Kidney epithelial cell (primary cell): ENCODE data around the gene SCARB1. TPM values are rescaled to one million over a fixed set of nuclear protein-coding genes. Genes with fewer than 3 reads are reported as not detected.

Experiments used
- DNase-seq: peaks from one replicate; pipeline ENCODE4 v3.0.0-alpha.2; 2010; ENCODE audit warnings: low read depth
- H3K27me3 ChIP-seq: 2 replicates; pipeline ENCODE4 v1.6.0; 2011; ENCODE audit warnings: low read length; ENCODE audit not compliant: control insufficient read depth, insufficient read depth
- H3K36me3 ChIP-seq: 2 replicates; pipeline ENCODE4 v1.5.1; 2011; ENCODE audit warnings: low read length; ENCODE audit not compliant: control insufficient read depth, insufficient read depth
- H3K4me3 ChIP-seq: 2 replicates; pipeline ENCODE4 v1.5.1; 2011; ENCODE audit warnings: low read depth, mild to moderate bottlenecking, control low read depth, low read length
- total RNA-seq: library from RNA; depleted of rRNA; stranded (reverse); fragments of >200 nt; gene quantifications from 2 replicates; pipeline ENCODE4 v1.2.3, GENCODE V29; 2015
- TF ChIP-seq, protein P1 (sequence below): IDR thresholded peaks from 2 replicates; pipeline ENCODE4 v1.5.1; 2011; ENCODE audit warnings: mild to moderate bottlenecking, moderate library complexity, low read length, control low read depth, inconsistent platforms; ENCODE audit not compliant: insufficient read depth, poor library complexity, severe bottlenecking

The SCARB1 gene
- total RNA-seq, 1 donor from 2014 or later = 30.0 TPM

DNA sequence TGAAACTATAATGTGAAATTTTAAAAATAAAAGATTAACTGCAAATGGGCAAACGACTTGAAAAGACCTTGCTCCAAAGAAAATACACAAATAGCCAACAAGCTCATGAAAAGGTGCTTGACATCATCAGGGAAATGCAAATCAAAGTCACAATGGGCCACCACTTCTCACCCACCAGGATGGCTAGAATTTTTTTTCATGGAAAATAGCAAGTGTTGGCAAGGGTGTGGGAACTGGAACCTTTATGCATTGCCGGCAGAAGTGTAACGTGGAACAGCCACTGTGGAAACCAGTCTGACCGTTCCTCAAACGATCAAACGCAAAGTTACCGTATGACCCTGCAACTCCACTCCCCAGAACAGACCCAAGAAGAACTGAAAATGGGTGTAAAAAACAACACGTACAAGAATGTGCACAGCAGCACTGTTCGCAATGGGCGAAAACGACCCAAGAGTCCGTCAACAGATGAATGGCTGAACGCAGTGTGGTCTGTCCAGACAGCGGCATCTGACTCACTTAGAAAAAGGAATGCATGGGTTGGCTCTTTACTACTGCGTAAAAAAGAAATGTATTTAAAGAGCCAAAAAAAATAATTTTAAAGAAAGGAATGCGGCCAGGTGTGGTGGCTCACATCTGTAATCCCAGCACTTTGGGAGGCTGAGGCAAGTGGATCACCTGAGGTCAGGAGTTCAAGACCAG is 40.2 kb downstream of the SCARB1 start:
- no peaks in the 10 kb centered on the region for H3K27me3 ChIP-seq
- H3K4me3 ChIP-seq = no peak overlapping the region
- TF ChIP-seq, protein P1, sequence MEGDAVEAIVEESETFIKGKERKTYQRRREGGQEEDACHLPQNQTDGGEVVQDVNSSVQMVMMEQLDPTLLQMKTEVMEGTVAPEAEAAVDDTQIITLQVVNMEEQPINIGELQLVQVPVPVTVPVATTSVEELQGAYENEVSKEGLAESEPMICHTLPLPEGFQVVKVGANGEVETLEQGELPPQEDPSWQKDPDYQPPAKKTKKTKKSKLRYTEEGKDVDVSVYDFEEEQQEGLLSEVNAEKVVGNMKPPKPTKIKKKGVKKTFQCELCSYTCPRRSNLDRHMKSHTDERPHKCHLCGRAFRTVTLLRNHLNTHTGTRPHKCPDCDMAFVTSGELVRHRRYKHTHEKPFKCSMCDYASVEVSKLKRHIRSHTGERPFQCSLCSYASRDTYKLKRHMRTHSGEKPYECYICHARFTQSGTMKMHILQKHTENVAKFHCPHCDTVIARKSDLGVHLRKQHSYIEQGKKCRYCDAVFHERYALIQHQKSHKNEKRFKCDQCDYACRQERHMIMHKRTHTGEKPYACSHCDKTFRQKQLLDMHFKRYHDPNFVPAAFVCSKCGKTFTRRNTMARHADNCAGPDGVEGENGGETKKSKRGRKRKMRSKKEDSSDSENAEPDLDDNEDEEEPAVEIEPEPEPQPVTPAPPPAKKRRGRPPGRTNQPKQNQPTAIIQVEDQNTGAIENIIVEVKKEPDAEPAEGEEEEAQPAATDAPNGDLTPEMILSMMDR = no peak
- no peak for DNase-seq
- H3K36me3 ChIP-seq = no peaks in the 10 kb centered on the region

DNA sequence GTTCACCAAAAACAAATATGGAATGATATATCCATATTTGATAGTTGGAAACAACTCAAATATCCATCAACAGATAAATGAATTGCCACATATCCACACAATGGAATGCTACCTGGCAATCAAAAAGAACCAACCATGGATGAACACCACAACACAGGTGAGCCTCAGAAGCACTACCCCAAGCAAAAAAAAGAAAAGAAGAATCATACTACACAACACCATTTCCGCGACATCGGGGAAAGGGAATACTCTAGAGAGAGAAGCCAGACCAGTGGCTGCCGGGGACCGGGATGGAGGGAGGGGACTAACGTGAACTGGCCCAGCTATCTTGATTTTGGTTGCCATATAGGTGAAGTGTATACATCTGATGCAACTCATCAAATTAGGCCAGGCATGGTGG is 41.4 kb downstream of the SCARB1 start:
- TF ChIP-seq, protein P1 = no peak
- no peak overlapping the region for H3K4me3 ChIP-seq

DNA sequence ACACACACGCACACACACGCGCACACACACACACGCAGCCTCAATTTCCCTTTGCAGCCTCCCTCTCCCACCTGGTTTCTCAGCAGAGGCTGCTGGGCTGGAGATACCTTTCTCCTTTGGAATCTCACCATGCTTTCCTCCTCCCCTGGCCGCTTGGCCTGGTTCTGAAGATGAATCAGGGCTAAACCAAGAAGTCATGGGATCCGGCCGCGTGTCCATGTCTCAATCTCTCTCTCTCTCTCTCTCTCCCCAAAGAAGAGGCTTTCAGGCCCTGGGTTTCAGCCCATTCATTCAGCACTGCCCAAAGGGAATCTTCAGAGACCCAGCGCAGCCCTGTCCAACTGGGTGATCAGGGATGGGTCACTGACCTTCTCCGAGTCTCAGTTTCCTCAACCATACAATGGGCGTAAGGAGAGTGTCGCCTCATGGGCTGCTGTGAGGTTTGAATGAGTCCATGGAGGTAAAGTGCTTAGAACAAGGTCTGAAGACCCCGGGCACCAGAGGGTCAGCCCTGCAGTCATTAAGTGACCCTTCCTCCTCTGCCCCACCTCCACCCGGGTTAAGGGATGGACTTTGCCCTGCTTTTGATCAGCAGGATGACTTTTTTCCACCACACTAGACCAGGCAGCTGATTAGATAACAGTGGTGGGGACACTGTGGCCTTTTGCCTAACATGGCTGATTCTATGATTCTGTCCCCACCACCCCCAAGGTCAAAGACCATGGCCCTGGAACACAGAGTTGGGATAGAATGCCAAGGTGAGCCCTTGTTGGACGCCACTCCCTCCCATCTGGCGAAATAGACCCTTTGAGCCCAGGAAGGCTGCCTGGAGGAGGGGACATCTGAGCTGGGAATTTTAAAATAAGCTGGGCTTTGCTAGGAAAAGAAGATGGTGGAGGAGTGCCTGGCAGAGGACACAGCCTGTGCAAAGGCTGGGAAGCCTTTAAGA is 42.1 kb downstream of the SCARB1 start:
- no peak for DNase-seq
- H3K27me3 ChIP-seq = no peaks in the 10 kb centered on the region
- TF ChIP-seq, protein P1 = no peak
- H3K36me3 ChIP-seq = no peaks in the 10 kb centered on the region
- H3K4me3 ChIP-seq = no peak overlapping the region

More for the DNA sequence above, 41.4 kb downstream of the SCARB1 start:
- no peaks in the 10 kb centered on the region for H3K36me3 ChIP-seq
- no peaks in the 10 kb centered on the region for H3K27me3 ChIP-seq
- DNase-seq = no peak

DNA sequence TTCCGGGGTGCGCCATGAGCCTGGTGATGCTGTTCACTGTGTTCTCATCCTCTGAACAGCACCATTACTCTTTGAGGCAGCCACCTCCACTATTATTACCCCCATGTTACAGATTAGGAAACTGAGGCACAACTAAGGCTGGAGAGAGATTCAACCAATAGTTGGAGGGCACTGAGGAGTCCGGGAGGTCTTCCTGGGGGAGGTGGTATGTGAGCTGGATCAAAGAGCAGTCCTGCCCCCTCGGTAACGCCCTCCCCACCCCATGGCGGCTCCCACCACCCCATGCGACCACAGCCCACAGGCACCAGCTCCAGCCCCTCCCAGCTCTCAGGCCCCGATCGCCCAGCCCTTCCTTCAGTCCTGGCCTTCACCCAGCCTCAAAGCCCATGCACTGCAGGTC is 43.5 kb downstream of the SCARB1 start:
- Histone ChIP-seq H3K27me3 (no peaks in the 10 kb centered on the region), H3K36me3 (no peaks in the 10 kb centered on the region), H3K4me3 (no peak overlapping the region)
- TF ChIP-seq, protein P1 = no peak
- DNase-seq = no peak

DNA sequence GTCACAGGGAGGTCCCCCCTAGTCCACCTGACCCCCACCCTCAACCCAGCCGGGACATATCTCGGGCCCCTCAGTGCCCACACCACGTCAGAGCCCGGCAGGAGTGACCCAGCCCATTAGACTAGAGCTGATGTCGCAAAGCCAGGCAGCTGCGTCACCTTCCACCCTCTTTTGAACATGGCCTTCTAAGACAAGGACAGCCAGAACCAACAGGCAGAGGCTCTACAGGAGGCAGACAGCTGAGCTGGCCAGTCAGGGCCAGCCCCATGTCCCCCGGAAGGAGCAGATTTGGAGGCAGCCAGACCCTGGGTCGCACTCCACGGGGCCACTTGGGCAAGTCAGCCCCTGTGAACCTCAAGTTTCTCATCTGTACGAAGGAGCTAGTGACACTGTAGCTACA is 44.1 kb downstream of the SCARB1 start:
- no peak for DNase-seq
- Histone ChIP-seq H3K36me3 (no peaks in the 10 kb centered on the region), H3K27me3 (no peaks in the 10 kb centered on the region), H3K4me3 (no peak overlapping the region)
- TF ChIP-seq, protein P1 = no peak
